MM.1S (cell line): ENCODE measurements around the gene DNAJB6.

Experiments
- DNase-seq: peaks from one replicate; pipeline ENCODE4 v3.0.0-alpha.2; 2015
- H2AFZ ChIP-seq: fragments of 300-600 bp; sonication (generic); 2 replicates; pipeline ENCODE4 v1.6.0; 2016; ENCODE audit warnings: antibody characterized with exemption, low read length
- H3F3A ChIP-seq: fragments of 300-600 bp; sonication (generic); 2 replicates; pipeline ENCODE4 v1.6.1; 2016; ENCODE audit warnings: mild to moderate bottlenecking, antibody characterized with exemption, low read length, moderate library complexity, mixed read lengths; ENCODE audit not compliant: insufficient read depth
- H3K27ac ChIP-seq: fragments of 300-600 bp; sonication (generic); 2 replicates; pipeline ENCODE4 v1.5.1; 2016; ENCODE audit warnings: mild to moderate bottlenecking, low read length
- H3K27me3 ChIP-seq: fragments of 300-600 bp; sonication (generic); replicated peaks from 2 replicates; pipeline ENCODE4 v1.6.0; 2016; ENCODE audit warnings: low read length; ENCODE audit not compliant: insufficient read depth
- H3K36me3 ChIP-seq: fragments of 300-600 bp; sonication (generic); replicated peaks from 2 replicates; pipeline ENCODE4 v1.6.1; 2016; ENCODE audit warnings: mild to moderate bottlenecking, low read length, mixed read lengths; ENCODE audit not compliant: insufficient read depth
- H3K4me1 ChIP-seq: fragments of 300-600 bp; sonication (generic); 2 replicates; pipeline ENCODE4 v1.6.1; 2016; ENCODE audit warnings: low read length, mixed read lengths
- H3K4me2 ChIP-seq: fragments of 300-600 bp; sonication (generic); 2 replicates; pipeline ENCODE4 v1.6.0; 2016; ENCODE audit warnings: low read depth, low read length
- H3K4me3 ChIP-seq: fragments of 300-600 bp; sonication (generic); 2 replicates; pipeline ENCODE4 v1.5.1; 2016; ENCODE audit warnings: low read length, mixed read lengths
- H3K79me2 ChIP-seq: fragments of 300-600 bp; sonication (generic); 2 replicates; pipeline ENCODE4 v1.6.1; 2016; ENCODE audit warnings: mixed run types, low read length, mixed read lengths
- H3K9ac ChIP-seq: fragments of 300-600 bp; sonication (generic); 2 replicates; pipeline ENCODE4 v1.6.1; 2016; ENCODE audit warnings: low read length, mixed read lengths
- H3K9me2 ChIP-seq: fragments of 300-600 bp; sonication (generic); replicated peaks from 2 replicates; pipeline ENCODE4 v1.6.1; 2016; ENCODE audit warnings: mild to moderate bottlenecking, low read length, mixed read lengths; ENCODE audit not compliant: insufficient read depth
- H3K9me3 ChIP-seq: fragments of 300-600 bp; sonication (generic); replicated peaks from 2 replicates; pipeline ENCODE4 v1.6.1; 2016; ENCODE audit warnings: mild to moderate bottlenecking, low read length, mixed read lengths; ENCODE audit not compliant: insufficient read depth
- H4K20me1 ChIP-seq: fragments of 300-600 bp; sonication (generic); 2 replicates; pipeline ENCODE4 v1.6.1; 2016; ENCODE audit warnings: mild to moderate bottlenecking, low read length, moderate library complexity, mixed read lengths; ENCODE audit not compliant: insufficient read depth
- EZH2 ChIP-seq: fragments of 300-600 bp; sonication (generic); optimal IDR thresholded peaks from 2 replicates; pipeline ENCODE3; 2017; ENCODE audit warnings: low read depth, mild to moderate bottlenecking, antibody characterized with exemption, low read length, mixed read lengths
- EZH2phosphoT487 ChIP-seq: fragments of 300-600 bp; sonication (generic); IDR thresholded peaks from 2 replicates; pipeline ENCODE4 v1.6.1; 2018; ENCODE audit warnings: antibody characterized with exemption, low read length
- TF ChIP-seq, protein P1 (sequence below): fragments of 300-600 bp; sonication (generic); IDR thresholded peaks from 2 replicates; pipeline ENCODE4 v1.5.1; 2016; ENCODE audit warnings: antibody characterized with exemption, low read length, mixed read lengths

The DNAJB6 gene

DNA sequence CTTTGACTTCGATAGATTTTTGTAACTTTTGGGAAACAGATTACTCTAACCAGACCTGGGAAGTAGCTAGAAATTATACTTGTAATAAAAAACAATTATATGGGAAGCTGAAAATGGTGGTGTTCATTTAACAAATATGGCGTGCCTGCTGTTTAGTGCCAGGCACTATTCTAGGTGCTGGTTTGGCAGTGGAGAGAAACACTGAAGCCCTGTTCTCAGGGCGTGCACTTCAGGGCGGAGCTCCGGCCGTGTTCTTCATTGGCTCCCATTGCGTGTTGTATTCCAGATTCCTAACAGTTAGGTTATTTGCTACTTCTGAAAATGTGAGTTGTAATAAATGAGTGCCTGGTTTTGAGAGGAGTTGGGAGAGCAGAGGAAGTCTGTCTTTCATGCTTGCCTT, 38.6 kb downstream of the DNAJB6 start:
- Histone ChIP-seq H3K79me2 (peaks cover 99% of the 10 kb centered on the region), H3K4me3 (no peak overlapping the region), H2AFZ (no peak overlapping the region), H3F3A (no peaks in the 10 kb centered on the region), H3K9me3 (no peaks in the 10 kb centered on the region), H3K27ac (no peak overlapping the region), H3K36me3 (0 out of 2 replicates have a peak, but pooled peaks cover 18% of the 10 kb centered on the region), H3K4me1 (no peaks in the 10 kb centered on the region), H3K27me3 (no peaks in the 10 kb centered on the region), H4K20me1 (peaks cover 21% of the 10 kb centered on the region; the same call in 1 of the 2 replicates), H3K9me2 (no peaks in the 10 kb centered on the region), H3K4me2 (no peak overlapping the region), H3K9ac (no peak overlapping the region)
- DNase-seq = no peak
- TF ChIP-seq, protein P1, sequence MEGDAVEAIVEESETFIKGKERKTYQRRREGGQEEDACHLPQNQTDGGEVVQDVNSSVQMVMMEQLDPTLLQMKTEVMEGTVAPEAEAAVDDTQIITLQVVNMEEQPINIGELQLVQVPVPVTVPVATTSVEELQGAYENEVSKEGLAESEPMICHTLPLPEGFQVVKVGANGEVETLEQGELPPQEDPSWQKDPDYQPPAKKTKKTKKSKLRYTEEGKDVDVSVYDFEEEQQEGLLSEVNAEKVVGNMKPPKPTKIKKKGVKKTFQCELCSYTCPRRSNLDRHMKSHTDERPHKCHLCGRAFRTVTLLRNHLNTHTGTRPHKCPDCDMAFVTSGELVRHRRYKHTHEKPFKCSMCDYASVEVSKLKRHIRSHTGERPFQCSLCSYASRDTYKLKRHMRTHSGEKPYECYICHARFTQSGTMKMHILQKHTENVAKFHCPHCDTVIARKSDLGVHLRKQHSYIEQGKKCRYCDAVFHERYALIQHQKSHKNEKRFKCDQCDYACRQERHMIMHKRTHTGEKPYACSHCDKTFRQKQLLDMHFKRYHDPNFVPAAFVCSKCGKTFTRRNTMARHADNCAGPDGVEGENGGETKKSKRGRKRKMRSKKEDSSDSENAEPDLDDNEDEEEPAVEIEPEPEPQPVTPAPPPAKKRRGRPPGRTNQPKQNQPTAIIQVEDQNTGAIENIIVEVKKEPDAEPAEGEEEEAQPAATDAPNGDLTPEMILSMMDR = no peak
- TF ChIP-seq EZH2phosphoT487 = no peak
- TF ChIP-seq EZH2 = no peak

DNA sequence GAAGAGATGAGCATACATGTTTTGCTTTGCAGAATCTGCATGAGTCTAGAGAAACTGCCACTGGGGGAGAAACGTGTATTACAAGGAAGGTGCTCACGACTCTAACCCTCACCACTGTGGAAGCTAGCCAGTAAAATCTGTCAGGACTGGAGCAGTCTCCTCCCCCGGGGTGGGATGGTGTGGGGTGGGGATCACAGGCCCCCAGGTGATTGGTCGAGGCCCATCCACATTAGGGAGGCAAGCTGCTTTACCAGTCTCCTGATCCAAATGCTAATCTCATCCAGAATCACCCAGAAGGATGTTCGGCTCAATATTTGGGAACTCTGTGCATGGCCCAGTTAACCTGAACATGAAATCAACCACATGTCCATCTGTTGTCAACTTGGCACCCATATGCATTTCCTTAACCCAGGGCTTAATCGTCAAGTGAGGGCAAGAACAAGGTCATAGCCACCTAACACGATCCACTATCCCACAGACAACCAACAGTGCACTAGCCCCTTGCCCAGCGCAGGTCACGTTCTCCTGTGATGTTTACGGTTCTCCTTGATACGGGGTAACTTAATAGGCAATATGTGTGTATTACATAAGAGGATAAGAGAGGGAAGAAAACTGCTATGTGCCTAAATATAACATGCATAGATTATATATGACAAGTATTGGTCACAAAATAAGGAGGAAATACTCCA, 40.8 kb downstream of the DNAJB6 start:
- H3K9ac ChIP-seq = no peak overlapping the region
- H3K4me2 ChIP-seq = no peak overlapping the region
- TF ChIP-seq EZH2 (no peak), EZH2phosphoT487 (no peak)
- TF ChIP-seq, protein P1 = no peak
- peaks cover 23% of the 10 kb centered on the region; the same call in 1 of the 2 replicates for H4K20me1 ChIP-seq
- H3F3A ChIP-seq = no peaks in the 10 kb centered on the region
- no peak for DNase-seq
- H3K9me3 ChIP-seq = no peaks in the 10 kb centered on the region
- peaks cover 18% of the 10 kb centered on the region for H3K36me3 ChIP-seq
- no peak overlapping the region for H3K27ac ChIP-seq
- no peak overlapping the region for H3K4me3 ChIP-seq
- H2AFZ ChIP-seq = no peak overlapping the region
- no peaks in the 10 kb centered on the region for H3K9me2 ChIP-seq
- no peaks in the 10 kb centered on the region for H3K27me3 ChIP-seq
- no peaks in the 10 kb centered on the region for H3K4me1 ChIP-seq
- peaks cover 96% of the 10 kb centered on the region for H3K79me2 ChIP-seq

DNA sequence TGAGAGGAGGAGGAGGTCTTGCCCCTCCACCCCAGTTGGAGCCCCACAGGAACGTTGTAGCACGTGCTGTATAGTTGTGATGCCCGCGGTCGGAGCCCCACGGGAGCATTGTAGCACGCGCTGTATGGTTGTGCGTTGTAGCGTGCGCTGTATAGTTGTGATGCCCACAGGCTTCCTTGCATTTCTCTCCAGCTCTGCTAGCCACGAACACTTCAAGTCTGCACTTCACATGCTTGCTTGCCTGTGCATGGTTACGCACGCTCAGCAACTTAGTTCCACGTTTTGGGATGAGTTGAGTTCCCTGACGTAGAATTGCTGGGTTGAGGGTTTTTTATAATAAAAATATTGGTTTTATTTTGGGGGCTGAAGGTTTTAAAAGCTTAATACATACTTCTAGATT, 41.6 kb downstream of the DNAJB6 start:
- Histone ChIP-seq H3K36me3 (peaks cover 21% of the 10 kb centered on the region), H3F3A (no peaks in the 10 kb centered on the region), H4K20me1 (peaks cover 23% of the 10 kb centered on the region; the same call in 1 of the 2 replicates), H3K9me3 (no peaks in the 10 kb centered on the region), H3K79me2 (peaks cover 92% of the 10 kb centered on the region), H3K4me1 (no peaks in the 10 kb centered on the region), H3K27me3 (no peaks in the 10 kb centered on the region), H3K9ac (no peak overlapping the region), H3K9me2 (no peaks in the 10 kb centered on the region), H3K27ac (no peak overlapping the region), H3K4me2 (no peak overlapping the region), H2AFZ (no peak overlapping the region), H3K4me3 (no peak overlapping the region)
- TF ChIP-seq EZH2 (no peak), EZH2phosphoT487 (no peak)
- TF ChIP-seq, protein P1 = no peak
- DNase-seq = no peak
